Germinal center (tissue), 1 donor: Measurements from ENCODE around the gene CCL1.

Experiments used
- DNase-seq: peaks from one replicate; pipeline ENCODE4 v3.0.0; 2012; ENCODE audit warnings: mixed read lengths, low spot score

The CCL1 gene

GRCh38 chr17:34363183-34363661, at the start of gene CCL1:
TSS of gene CCL1 (minus strand) at chr17:34363233. CDS start at chr17:34363161, 72 bp downstream.
- DNase-seq, result no peak

- DNase-seq, result no peak
Observed at GRCh38 chr17:34412534-34412933, 49.5 kb upstream of the CCL1 start.

- DNase-seq, result no peak
Observed at GRCh38 chr17:34411646-34412421, 48.8 kb upstream of the CCL1 start.

GRCh38 chr17:34409352-34409751, 46.3 kb upstream of the CCL1 start:
- no peak for DNase-seq

GRCh38 chr17:34408439-34408838, 45.4 kb upstream of the CCL1 start:
- no peak for DNase-seq

GRCh38 chr17:34406226-34406625, 43.2 kb upstream of the CCL1 start:
- no peak for DNase-seq

- no peak for DNase-seq
Observed at GRCh38 chr17:34403006-34403405, 40.0 kb upstream of the CCL1 start.

- DNase-seq, result no peak
Observed at GRCh38 chr17:34401165-34401564, 38.1 kb upstream of the CCL1 start.

- peak; percentile 14 for DNase-seq
Observed at GRCh38 chr17:34400301-34400931, 37.4 kb upstream of the CCL1 start.

- DNase-seq, result no peak
Observed at GRCh38 chr17:34399725-34400124, 36.7 kb upstream of the CCL1 start.

- no peak for DNase-seq
Observed at GRCh38 chr17:34398990-34399389, 36.0 kb upstream of the CCL1 start.

GRCh38 chr17:34397265-34397664, 34.2 kb upstream of the CCL1 start:
- no peak for DNase-seq

- no peak for DNase-seq
Observed at GRCh38 chr17:34393401-34393800, 30.4 kb upstream of the CCL1 start.

GRCh38 chr17:34391241-34391640, 28.2 kb upstream of the CCL1 start:
- DNase-seq, result no peak

GRCh38 chr17:34390649-34391048, 27.6 kb upstream of the CCL1 start:
- no peak for DNase-seq

GRCh38 chr17:34389126-34389750, 26.2 kb upstream of the CCL1 start:
- no peak for DNase-seq

GRCh38 chr17:34387566-34387965, 24.5 kb upstream of the CCL1 start:
- no peak for DNase-seq

- DNase-seq, result no peak
Observed at GRCh38 chr17:34386697-34387550, 23.9 kb upstream of the CCL1 start.

- DNase-seq, result no peak
Observed at GRCh38 chr17:34386343-34386696, 23.3 kb upstream of the CCL1 start.

- no peak for DNase-seq
Observed at GRCh38 chr17:34384822-34385605, 22.0 kb upstream of the CCL1 start.

GRCh38 chr17:34384271-34384670, 21.2 kb upstream of the CCL1 start:
- no peak for DNase-seq
